Effector memory CD8-positive, alpha-beta T cell (primary cell): Measurements from ENCODE around the gene NLRP11.
"Not testable (repeated sequence)": the region's sequence is repeated elsewhere in the genome, so short reads cannot be mapped to it uniquely, and the experiment has no call there.

Experiments
- ATAC-seq: fragments of 150-1000 bp; cut with Tn5 transposase; replicated peaks from 2 replicates; pipeline ENCODE4 v1.10.0; 2021; ENCODE audit warnings: mild to moderate bottlenecking, moderate library complexity
- DNase-seq, 3 experiments: peaks; one replicate each; pipeline ENCODE4 v3.0.0; 2021
- H3K27ac Mint-ChIP-seq, 2 donors: one replicate each; pipeline ENCODE4 v1.8.0; 2022; ENCODE audit warnings: mild to moderate bottlenecking in 2 of 2, mixed read lengths in 2 of 2, moderate library complexity in 2 of 2
- H3K27me3 Mint-ChIP-seq, 2 donors: one replicate each; pipeline ENCODE4 v1.8.0; 2022; ENCODE audit warnings: mixed read lengths in 2 of 2
- H3K36me3 Mint-ChIP-seq: one replicate; pipeline ENCODE4 v1.8.0; 2022; ENCODE audit warnings: mild to moderate bottlenecking, moderate library complexity, mixed read lengths; ENCODE audit not compliant: insufficient read depth
- H3K4me1 Mint-ChIP-seq, 2 donors: one replicate each; pipeline ENCODE4 v1.8.0; 2022; ENCODE audit warnings: low read depth in 2 of 2, mixed read lengths in 2 of 2
- H3K4me3 Mint-ChIP-seq, 2 donors: one replicate each; pipeline ENCODE4 v1.8.0; 2022; ENCODE audit warnings: mild to moderate bottlenecking in 2 of 2, mixed read lengths in 2 of 2, moderate library complexity in 2 of 2
- H3K9me3 Mint-ChIP-seq, 2 donors: one replicate each; pipeline ENCODE4 v1.8.0; 2022; ENCODE audit warnings: mixed read lengths in 2 of 2

Gene NLRP11

GRCh38 chr19:55820037-55820436, 11.8 kb downstream of the NLRP11 start:
- H3K4me1 Mint-ChIP-seq, result no peaks in the 10 kb centered on the region
- DNase-seq, result no peak
- no peak overlapping the region for H3K27ac Mint-ChIP-seq
- peaks cover 7 to 19% of the 10 kb centered on the region in 2 donors for H3K27me3 Mint-ChIP-seq
- no peak overlapping the region for H3K4me3 Mint-ChIP-seq
- peaks cover 3% of the 10 kb centered on the region for H3K36me3 Mint-ChIP-seq
- peaks cover 2 to 5% of the 10 kb centered on the region in 2 donors for H3K9me3 Mint-ChIP-seq
- ATAC-seq, result no peak

GRCh38 chr19:55813906-55814305, 17.9 kb downstream of the NLRP11 start:
- H3K4me1 Mint-ChIP-seq, result no peaks in the 10 kb centered on the region
- DNase-seq (no peak), ATAC-seq (no peak)
- no peak overlapping the region for H3K4me3 Mint-ChIP-seq
- no peak overlapping the region for H3K27ac Mint-ChIP-seq
- H3K36me3 Mint-ChIP-seq, result no peaks in the 10 kb centered on the region
- H3K27me3 Mint-ChIP-seq, result peaks cover 33 to 48% of the 10 kb centered on the region in 2 donors
- peaks cover 0 to 2% of the 10 kb centered on the region in 2 donors for H3K9me3 Mint-ChIP-seq

GRCh38 chr19:55812449-55812848, 19.4 kb downstream of the NLRP11 start:
- Mint-ChIP-seq H3K9me3 (peaks cover 2% of the 10 kb centered on the region in 2 donors), H3K4me3 (no peak overlapping the region), H3K36me3 (no peaks in the 10 kb centered on the region), H3K27ac (no peak overlapping the region), H3K4me1 (no peaks in the 10 kb centered on the region), H3K27me3 (peaks cover 25 to 41% of the 10 kb centered on the region in 2 donors)
- DNase-seq (no peak), ATAC-seq (no peak)

GRCh38 chr19:55811340-55811739, 20.5 kb downstream of the NLRP11 start:
- no peaks in the 10 kb centered on the region for H3K4me1 Mint-ChIP-seq
- no peaks in the 10 kb centered on the region for H3K36me3 Mint-ChIP-seq
- DNase-seq (no peak), ATAC-seq (no peak)
- H3K9me3 Mint-ChIP-seq, result peaks cover 2 to 13% of the 10 kb centered on the region in 2 donors
- peaks cover 25 to 52% of the 10 kb centered on the region in 2 donors for H3K27me3 Mint-ChIP-seq
- no peak overlapping the region for H3K4me3 Mint-ChIP-seq
- H3K27ac Mint-ChIP-seq, result no peak overlapping the region

GRCh38 chr19:55809381-55810058, 22.3 kb downstream of the NLRP11 start:
- no peaks in the 10 kb centered on the region for H3K4me1 Mint-ChIP-seq
- H3K27ac Mint-ChIP-seq, result no peak overlapping the region
- no peaks in the 10 kb centered on the region for H3K36me3 Mint-ChIP-seq
- H3K9me3 Mint-ChIP-seq, result peaks cover 0 to 23% of the 10 kb centered on the region in 2 donors
- DNase-seq (peak in 2 of 3 experiments; percentile 0 to 1), ATAC-seq (peak; percentile 27)
- H3K27me3 Mint-ChIP-seq, result peaks cover 20 to 58% of the 10 kb centered on the region in 2 donors
- H3K4me3 Mint-ChIP-seq, result no peak overlapping the region

- Mint-ChIP-seq H3K36me3 (no peaks in the 10 kb centered on the region), H3K27me3 (peaks cover 18 to 64% of the 10 kb centered on the region in 2 donors), H3K4me1 (no peaks in the 10 kb centered on the region), H3K9me3 (peaks cover 0 to 19% of the 10 kb centered on the region in 2 donors), H3K4me3 (no peak overlapping the region), H3K27ac (no peak overlapping the region)
- ATAC-seq (no peak), DNase-seq (no peak)
Observed at GRCh38 chr19:55802281-55802680, 29.5 kb downstream of the NLRP11 start.

GRCh38 chr19:55801416-55801815, 30.4 kb downstream of the NLRP11 start:
- Mint-ChIP-seq H3K36me3 (no peaks in the 10 kb centered on the region), H3K4me1 (no peaks in the 10 kb centered on the region), H3K27me3 (peaks cover 21 to 57% of the 10 kb centered on the region in 2 donors), H3K27ac (no peak overlapping the region), H3K9me3 (peaks cover 0 to 11% of the 10 kb centered on the region in 2 donors), H3K4me3 (no peak overlapping the region)
- ATAC-seq (no peak), DNase-seq (no peak)

- H3K27me3 Mint-ChIP-seq, result peaks cover 24 to 38% of the 10 kb centered on the region in 2 donors
- ATAC-seq (no peak), DNase-seq (no peak)
- peaks cover 1 to 2% of the 10 kb centered on the region in 2 donors for H3K9me3 Mint-ChIP-seq
- no peak overlapping the region for H3K4me3 Mint-ChIP-seq
- no peaks in the 10 kb centered on the region for H3K4me1 Mint-ChIP-seq
- no peaks in the 10 kb centered on the region for H3K36me3 Mint-ChIP-seq
- H3K27ac Mint-ChIP-seq, result no peak overlapping the region
Observed at GRCh38 chr19:55795021-55795420, 36.8 kb downstream of the NLRP11 start.

- ATAC-seq (no peak), DNase-seq (no peak)
- H3K9me3 Mint-ChIP-seq, result no peaks in the 10 kb centered on the region
- H3K4me3 Mint-ChIP-seq, result no peak overlapping the region
- no peak overlapping the region for H3K27ac Mint-ChIP-seq
- peaks cover 20 to 62% of the 10 kb centered on the region in 2 donors for H3K27me3 Mint-ChIP-seq
- H3K4me1 Mint-ChIP-seq, result no peaks in the 10 kb centered on the region
- no peaks in the 10 kb centered on the region for H3K36me3 Mint-ChIP-seq
Observed at GRCh38 chr19:55781112-55781511, 50.7 kb downstream of the NLRP11 start.

- ATAC-seq, result no peak
- H3K27ac Mint-ChIP-seq, result no peak overlapping the region
- no peak overlapping the region for H3K4me3 Mint-ChIP-seq
- H3K4me1 Mint-ChIP-seq, result no peaks in the 10 kb centered on the region
- no peaks in the 10 kb centered on the region for H3K9me3 Mint-ChIP-seq
- H3K36me3 Mint-ChIP-seq, result no peaks in the 10 kb centered on the region
- H3K27me3 Mint-ChIP-seq, result peaks cover 33 to 63% of the 10 kb centered on the region in 2 donors
- DNase-seq, result no peak
Observed at GRCh38 chr19:55778331-55778730, 53.5 kb downstream of the NLRP11 start.

- Mint-ChIP-seq H3K9me3 (no peaks in the 10 kb centered on the region), H3K36me3 (no peaks in the 10 kb centered on the region), H3K27ac (no peak overlapping the region), H3K27me3 (peaks cover 33 to 60% of the 10 kb centered on the region in 2 donors), H3K4me1 (no peaks in the 10 kb centered on the region), H3K4me3 (no peak overlapping the region)
- ATAC-seq, result no peak
- DNase-seq, result no peak
Observed at GRCh38 chr19:55777528-55777927, 54.3 kb downstream of the NLRP11 start.

GRCh38 chr19:55769632-55770031, 62.2 kb downstream of the NLRP11 start:
- not testable (repeated sequence) for H3K4me1 Mint-ChIP-seq, H3K36me3 Mint-ChIP-seq, H3K27ac Mint-ChIP-seq, ATAC-seq, DNase-seq, H3K9me3 Mint-ChIP-seq, H3K4me3 Mint-ChIP-seq
- peaks cover 38 to 45% of the 10 kb centered on the region in 2 donors for H3K27me3 Mint-ChIP-seq

- H3K27me3 Mint-ChIP-seq, result peaks cover 40 to 46% of the 10 kb centered on the region in 2 donors
- ATAC-seq, H3K36me3 Mint-ChIP-seq, H3K9me3 Mint-ChIP-seq, H3K4me3 Mint-ChIP-seq, H3K27ac Mint-ChIP-seq, H3K4me1 Mint-ChIP-seq, DNase-seq: not testable (repeated sequence)
Observed at GRCh38 chr19:55768818-55769217, 63.0 kb downstream of the NLRP11 start, which contains the start of gene RFPL4AL1. Gene RFPL4AL1, plus strand, starts transcription at chr19:55769118. Its CDS starts 2,687 bp downstream, at chr19:55771805.

- Mint-ChIP-seq H3K27ac (no peak overlapping the region), H3K4me3 (no peak overlapping the region), H3K27me3 (peaks cover 40 to 49% of the 10 kb centered on the region in 2 donors), H3K9me3 (peaks cover 0 to 3% of the 10 kb centered on the region in 2 donors), H3K4me1 (no peaks in the 10 kb centered on the region), H3K36me3 (no peaks in the 10 kb centered on the region)
- ATAC-seq, result no peak
- DNase-seq, result no peak
Observed at GRCh38 chr19:55766466-55766865, 65.3 kb downstream of the NLRP11 start.
